ENCODE results near the gene ERLIN1.

- no peak for TF ChIP-seq STAT1 (conservative IDR thresholded peaks at IDR 0.05)
- TF ChIP-seq USF2 (IDR thresholded peaks at IDR 0.05; ENCODE audit: borderline replicate concordance, low read depth, low read length) = no peak
- TF ChIP-seq, protein P1, sequence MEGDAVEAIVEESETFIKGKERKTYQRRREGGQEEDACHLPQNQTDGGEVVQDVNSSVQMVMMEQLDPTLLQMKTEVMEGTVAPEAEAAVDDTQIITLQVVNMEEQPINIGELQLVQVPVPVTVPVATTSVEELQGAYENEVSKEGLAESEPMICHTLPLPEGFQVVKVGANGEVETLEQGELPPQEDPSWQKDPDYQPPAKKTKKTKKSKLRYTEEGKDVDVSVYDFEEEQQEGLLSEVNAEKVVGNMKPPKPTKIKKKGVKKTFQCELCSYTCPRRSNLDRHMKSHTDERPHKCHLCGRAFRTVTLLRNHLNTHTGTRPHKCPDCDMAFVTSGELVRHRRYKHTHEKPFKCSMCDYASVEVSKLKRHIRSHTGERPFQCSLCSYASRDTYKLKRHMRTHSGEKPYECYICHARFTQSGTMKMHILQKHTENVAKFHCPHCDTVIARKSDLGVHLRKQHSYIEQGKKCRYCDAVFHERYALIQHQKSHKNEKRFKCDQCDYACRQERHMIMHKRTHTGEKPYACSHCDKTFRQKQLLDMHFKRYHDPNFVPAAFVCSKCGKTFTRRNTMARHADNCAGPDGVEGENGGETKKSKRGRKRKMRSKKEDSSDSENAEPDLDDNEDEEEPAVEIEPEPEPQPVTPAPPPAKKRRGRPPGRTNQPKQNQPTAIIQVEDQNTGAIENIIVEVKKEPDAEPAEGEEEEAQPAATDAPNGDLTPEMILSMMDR (IDR thresholded peaks at IDR 0.05 in 2 of 3, conservative IDR thresholded peaks at IDR 0.05 in 1 of 3; ENCODE audit: control insufficient read depth in 2 of 3, extremely low read depth in 1 of 3, insufficient read depth in 1 of 3, low read depth in 3 of 3, low read length in 3 of 3) = no peak
- no peak for TF ChIP-seq TAF1 (IDR thresholded peaks at IDR 0.05; ENCODE audit: borderline replicate concordance, low read depth, low read length)
- no peak for TF ChIP-seq POLR2A (IDR thresholded peaks at IDR 0.05; ENCODE audit: low read depth, low read length)
- TF ChIP-seq, protein P2, sequence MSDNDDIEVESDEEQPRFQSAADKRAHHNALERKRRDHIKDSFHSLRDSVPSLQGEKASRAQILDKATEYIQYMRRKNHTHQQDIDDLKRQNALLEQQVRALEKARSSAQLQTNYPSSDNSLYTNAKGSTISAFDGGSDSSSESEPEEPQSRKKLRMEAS (IDR thresholded peaks at IDR 0.05; ENCODE audit: low read depth, low read length) = no peak
- TF ChIP-seq SPI1 (IDR thresholded peaks at IDR 0.05; ENCODE audit: borderline replicate concordance, insufficient read depth, low read depth, low read length) = no peak
- TF ChIP-seq REST (IDR thresholded peaks at IDR 0.05; ENCODE audit: low read depth, low read length) = no peak
- TF ChIP-seq POLR2AphosphoS5 (IDR thresholded peaks at IDR 0.05; ENCODE audit: low read length) = no peak
- TF ChIP-seq YY1 (IDR thresholded peaks at IDR 0.05; ENCODE audit: low read depth, low read length) = no peak
These were observed 46.3 kb upstream of the ERLIN1 start for GRCh38 chr10:100232101-100232500.
